Lung (tissue), 12 donors: Measurements from ENCODE around the gene RASGEF1C. TPM values are rescaled to one million over a fixed set of nuclear protein-coding genes. Genes with fewer than 3 reads are reported as not detected.

Experiments
- ATAC-seq: fragments of 200-7000 bp; cut with Tn5 transposase; one replicate; pipeline ENCODE4 v1.9.1; 2020; ENCODE audit warnings: moderate number of reproducible peaks; ENCODE audit not compliant: insufficient read depth, low FRiP score
- DNase-seq, 3 donors: peaks; one replicate each; pipeline ENCODE4 v3.0.0-alpha.2; 2013 to 2017
- H3K27ac ChIP-seq, 2 donors: one replicate each; pipeline ENCODE4 v1.5.1; 2013; ENCODE audit warnings: mild to moderate bottlenecking in 2 of 2, moderate library complexity in 2 of 2, control low read depth in 1 of 2, inconsistent platforms in 1 of 2, low read depth in 1 of 2, low read length in 1 of 2
- H3K27me3 ChIP-seq, 3 donors: one replicate each; pipeline ENCODE4 v1.5.1; 2013; ENCODE audit warnings: low read length in 2 of 3; ENCODE audit not compliant: control insufficient read depth in 3 of 3, insufficient read depth in 3 of 3
- H3K36me3 ChIP-seq, 4 donors: one replicate each; pipeline ENCODE4 v1.5.1; 2013; ENCODE audit warnings: low read length in 4 of 4, mild to moderate bottlenecking in 1 of 4, moderate library complexity in 1 of 4; ENCODE audit not compliant: control insufficient read depth in 4 of 4, insufficient read depth in 4 of 4
- H3K4me1 ChIP-seq, 5 donors: one replicate each; pipeline ENCODE4 v1.5.1; 2013; ENCODE audit warnings: low read length in 5 of 5, mild to moderate bottlenecking in 2 of 5, moderate library complexity in 1 of 5; ENCODE audit not compliant: control insufficient read depth in 5 of 5, insufficient read depth in 5 of 5
- H3K4me3 ChIP-seq: one replicate; pipeline ENCODE4 v1.5.1; 2013; ENCODE audit warnings: mild to moderate bottlenecking, control low read depth, moderate library complexity
- H3K9ac ChIP-seq, 2 donors: one replicate each; pipeline ENCODE4 v1.5.1; 2013; ENCODE audit warnings: low read length in 2 of 2, control low read depth in 1 of 2; ENCODE audit not compliant: insufficient read depth in 1 of 2
- H3K9me3 ChIP-seq, 4 donors: one replicate each; pipeline ENCODE4 v1.5.1; 2013; ENCODE audit warnings: low read length in 3 of 4, mild to moderate bottlenecking in 1 of 4, moderate library complexity in 1 of 4; ENCODE audit not compliant: control insufficient read depth in 4 of 4, insufficient read depth in 3 of 4
- CTCF ChIP-seq: IDR thresholded peaks from 2 replicates; pipeline ENCODE4 v1.5.1; 2012; ENCODE audit warnings: mild to moderate bottlenecking; ENCODE audit errors: control extremely low read depth, extremely low read depth
- WGBS, 2 donors: extraction: QIAGEN DNeasy Blood & Tissue Kit; methylation state at CpG; one replicate each; pipeline ENCODE4 v1.1.7; 2013; 5-methylcytosine and 5-hydroxymethylcytosine counted together
- polyA plus RNA-seq, 2 donors: library from polyadenylated mRNA; stranded (reverse); fragments of 200-250 nt; gene quantifications; one replicate each; pipeline ENCODE4 v1.2.1, GENCODE V29; 2013
- total RNA-seq, 2 donors: library from RNA; depleted of rRNA in 1 of 2; stranded (reverse); fragments of >200 nt in 1 of 2; gene quantifications; one replicate each; pipeline ENCODE4 v1.2.1, GENCODE V29; 2014 to 2021
- donor health status: control.
- donor health status: control.
- donor health status: Bipolar disorder and iron deficiency.
- donor health status: healthy.
- donor health status: DM: yes; HTN: yes; CAD: no.

RASGEF1C gene
- total and polyA plus RNA-seq, 4 donors = 0.03 to 0.31 TPM; not detected in 2

- no peak overlapping the region for H3K9ac ChIP-seq
- H3K27me3 ChIP-seq = no peaks in the 10 kb centered on the region
- no peak overlapping the region for H3K4me3 ChIP-seq
- H3K27ac ChIP-seq = no peak overlapping the region
- ATAC-seq (no peak), DNase-seq (no peak)
- H3K9me3 ChIP-seq = peaks cover 0 to 5% (median under 1%) of the 10 kb centered on the region in 4 donors
- no peaks in the 10 kb centered on the region for H3K36me3 ChIP-seq
- TF ChIP-seq CTCF = no peak
- WGBS, 2 donors = 53 to 79% methylated on average over 14 of the region's 14 CpGs
- no peaks in the 10 kb centered on the region for H3K4me1 ChIP-seq
These were observed 67.8 kb downstream of the RASGEF1C start for GRCh38 chr5:180141068-180141660.

- Histone ChIP-seq H3K9me3 (peaks cover 0 to 2% (median 0%) of the 10 kb centered on the region in 4 donors), H3K36me3 (no peaks in the 10 kb centered on the region), H3K9ac (no peak overlapping the region), H3K4me1 (no peaks in the 10 kb centered on the region), H3K27me3 (no peaks in the 10 kb centered on the region), H3K4me3 (no peak overlapping the region), H3K27ac (no peak overlapping the region)
- DNase-seq = no peak
- WGBS, 2 donors = 56 to 83% methylated on average over 9 of the region's 9 CpGs
- TF ChIP-seq CTCF = no peak
- no peak for ATAC-seq
These were observed 68.4 kb downstream of the RASGEF1C start for GRCh38 chr5:180140571-180140970.

GRCh38 chr5:180140079-180140554 lies 68.9 kb downstream of the RASGEF1C start:
- no peak overlapping the region for H3K4me3 ChIP-seq
- H3K36me3 ChIP-seq = no peaks in the 10 kb centered on the region
- 66 to 81% methylated on average over 10 of the region's 10 CpGs for WGBS, 2 donors
- peaks cover 0 to 2% (median 0%) of the 10 kb centered on the region in 4 donors for H3K9me3 ChIP-seq
- DNase-seq = no peak
- no peak overlapping the region for H3K27ac ChIP-seq
- no peaks in the 10 kb centered on the region for H3K27me3 ChIP-seq
- H3K4me1 ChIP-seq = no peaks in the 10 kb centered on the region
- no peak for TF ChIP-seq CTCF
- no peak for ATAC-seq
- H3K9ac ChIP-seq = no peak overlapping the region

- Histone ChIP-seq H3K4me1 (no peaks in the 10 kb centered on the region), H3K9me3 (peaks cover 0 to 2% (median 0%) of the 10 kb centered on the region in 4 donors), H3K27ac (no peak overlapping the region), H3K9ac (no peak overlapping the region), H3K4me3 (no peak overlapping the region), H3K36me3 (no peaks in the 10 kb centered on the region), H3K27me3 (no peaks in the 10 kb centered on the region)
- 77 to 78% methylated on average over 6 of the region's 6 CpGs for WGBS, 2 donors
- no peak for TF ChIP-seq CTCF
- no peak for ATAC-seq
- DNase-seq = no peak
These were observed 69.3 kb downstream of the RASGEF1C start for GRCh38 chr5:180139731-180140055.
